Muscle layer of colon (tissue), 2 donors: Measurements from ENCODE around the gene ZFHX2.

Experiments used
- H3K27ac ChIP-seq: one replicate; pipeline ENCODE4 v1.7.0; 2013; ENCODE audit warnings: low read depth, mild to moderate bottlenecking, low read length, moderate library complexity
- H3K27me3 ChIP-seq, 2 donors: one replicate each; pipeline ENCODE4 v1.7.0; 2013; ENCODE audit warnings: low read length in 2 of 2, mild to moderate bottlenecking in 2 of 2; ENCODE audit not compliant: insufficient read depth in 2 of 2, control insufficient read depth in 1 of 2
- H3K36me3 ChIP-seq: one replicate; pipeline ENCODE4 v1.7.0; 2013; ENCODE audit warnings: mild to moderate bottlenecking, low read length; ENCODE audit not compliant: insufficient read depth
- H3K4me1 ChIP-seq: one replicate; pipeline ENCODE4 v1.7.0; 2013; ENCODE audit warnings: mild to moderate bottlenecking, low read length; ENCODE audit not compliant: insufficient read depth
- H3K4me3 ChIP-seq, 2 donors: one replicate each; pipeline ENCODE4 v1.7.0; 2013; ENCODE audit warnings: low read length in 2 of 2, low read depth in 1 of 2, mild to moderate bottlenecking in 1 of 2, moderate library complexity in 1 of 2
- H3K9ac ChIP-seq: one replicate; pipeline ENCODE4 v1.7.0; 2013; ENCODE audit warnings: low read length
- H3K9me3 ChIP-seq: one replicate; pipeline ENCODE4 v1.7.0; 2013; ENCODE audit warnings: mild to moderate bottlenecking, low read length
- donor health status: abdominal sarcoma.
- donor health status: Adenocarcinoma of cecum.

The ZFHX2 gene

GRCh38 chr14:23556700-23557440 is 5.3 kb upstream of the ZFHX2 start:
- Histone ChIP-seq H3K4me3 (peak overlapping the region; percentile 90 to 98), H3K27ac (peak overlapping the region; percentile 100), H3K36me3 (peaks cover 19% of the 10 kb centered on the region), H3K9ac (peak overlapping the region; percentile 83), H3K4me1 (peaks cover 17% of the 10 kb centered on the region), H3K27me3 (no peaks in the 10 kb centered on the region), H3K9me3 (no peaks in the 10 kb centered on the region)

DNA sequence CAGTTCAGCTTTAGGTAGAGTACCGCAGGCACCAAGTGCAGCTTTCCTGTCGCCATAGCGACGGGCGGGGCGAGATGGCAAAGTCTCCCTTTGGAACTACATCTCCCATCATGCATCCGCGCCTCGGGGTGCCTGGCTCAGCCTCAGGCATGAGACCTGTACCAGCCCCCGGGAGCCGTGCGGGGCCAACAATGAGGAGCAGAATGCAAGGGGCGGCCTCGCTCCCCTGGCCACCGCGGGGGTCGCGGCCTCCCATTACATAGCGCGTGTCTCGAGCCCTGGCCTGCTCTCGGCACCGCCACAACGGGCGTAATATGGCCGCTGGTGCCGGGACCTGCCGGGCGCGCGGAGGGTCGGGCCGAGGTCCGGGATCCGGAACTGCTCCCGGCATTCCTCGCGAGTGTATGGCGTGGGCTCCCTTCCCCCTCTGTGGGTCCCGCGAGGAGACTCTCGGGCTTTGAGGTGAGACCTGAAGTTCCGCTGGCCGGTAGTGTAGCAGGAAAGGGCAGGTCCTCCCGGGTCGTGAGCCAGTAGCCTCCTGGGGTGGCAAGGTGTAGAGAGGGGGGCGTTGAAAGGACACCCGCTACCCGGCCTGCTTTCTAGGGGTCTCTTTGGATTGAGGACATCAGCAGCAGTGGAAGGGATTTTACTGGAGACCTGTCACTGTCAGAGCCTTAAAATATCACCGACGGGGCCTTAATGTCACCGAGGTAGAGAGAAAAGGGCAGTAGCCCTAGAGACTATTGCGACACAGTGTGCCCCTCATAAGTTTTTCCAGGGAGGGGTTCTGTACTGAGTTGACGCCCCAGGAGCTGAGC is 4.5 kb upstream of the ZFHX2 start, which contains the start of gene THTPA:
Gene THTPA (plus strand): TSS at position 390 of the 818 bp plus-strand sequence. CDS start 487 bp downstream, outside the sequence.
- Histone ChIP-seq H3K4me1 (peaks cover 17% of the 10 kb centered on the region), H3K4me3 (peak within 1 kb of the TSS; percentile 90 to 98), H3K27ac (peak within 1 kb of the TSS; percentile 100), H3K9ac (peak within 1 kb of the TSS; percentile 83), H3K36me3 (peaks cover 19% of the 10 kb centered on the region), H3K27me3 (no peaks in the 10 kb centered on the region), H3K9me3 (no peaks in the 10 kb centered on the region)

GRCh38 chr14:23555533-23555881 is 3.9 kb upstream of the ZFHX2 start:
- Histone ChIP-seq H3K27me3 (no peaks in the 10 kb centered on the region), H3K4me1 (peaks cover 18% of the 10 kb centered on the region), H3K9ac (peak overlapping the region; percentile 83), H3K27ac (peak overlapping the region; percentile 100), H3K36me3 (peaks cover 19% of the 10 kb centered on the region), H3K4me3 (peak overlapping the region; percentile 90 to 98), H3K9me3 (no peaks in the 10 kb centered on the region)

GRCh38 chr14:23550812-23551265 is 726 bp downstream of the ZFHX2 start:
- Histone ChIP-seq H3K27ac (peak overlapping the region; percentile 76), H3K4me3 (peak overlapping the region; percentile 82 to 88), H3K36me3 (no peaks in the 10 kb centered on the region), H3K9ac (no peak overlapping the region), H3K4me1 (peaks cover 6% of the 10 kb centered on the region), H3K27me3 (no peaks in the 10 kb centered on the region), H3K9me3 (no peaks in the 10 kb centered on the region)

GRCh38 chr14:23550131-23550811 is 1.3 kb downstream of the ZFHX2 start:
- Histone ChIP-seq H3K9ac (no peak overlapping the region), H3K4me3 (peak overlapping the region; percentile 82 to 88), H3K27ac (no peak overlapping the region), H3K27me3 (no peaks in the 10 kb centered on the region), H3K9me3 (no peaks in the 10 kb centered on the region), H3K4me1 (peaks cover 6% of the 10 kb centered on the region), H3K36me3 (no peaks in the 10 kb centered on the region)

DNA sequence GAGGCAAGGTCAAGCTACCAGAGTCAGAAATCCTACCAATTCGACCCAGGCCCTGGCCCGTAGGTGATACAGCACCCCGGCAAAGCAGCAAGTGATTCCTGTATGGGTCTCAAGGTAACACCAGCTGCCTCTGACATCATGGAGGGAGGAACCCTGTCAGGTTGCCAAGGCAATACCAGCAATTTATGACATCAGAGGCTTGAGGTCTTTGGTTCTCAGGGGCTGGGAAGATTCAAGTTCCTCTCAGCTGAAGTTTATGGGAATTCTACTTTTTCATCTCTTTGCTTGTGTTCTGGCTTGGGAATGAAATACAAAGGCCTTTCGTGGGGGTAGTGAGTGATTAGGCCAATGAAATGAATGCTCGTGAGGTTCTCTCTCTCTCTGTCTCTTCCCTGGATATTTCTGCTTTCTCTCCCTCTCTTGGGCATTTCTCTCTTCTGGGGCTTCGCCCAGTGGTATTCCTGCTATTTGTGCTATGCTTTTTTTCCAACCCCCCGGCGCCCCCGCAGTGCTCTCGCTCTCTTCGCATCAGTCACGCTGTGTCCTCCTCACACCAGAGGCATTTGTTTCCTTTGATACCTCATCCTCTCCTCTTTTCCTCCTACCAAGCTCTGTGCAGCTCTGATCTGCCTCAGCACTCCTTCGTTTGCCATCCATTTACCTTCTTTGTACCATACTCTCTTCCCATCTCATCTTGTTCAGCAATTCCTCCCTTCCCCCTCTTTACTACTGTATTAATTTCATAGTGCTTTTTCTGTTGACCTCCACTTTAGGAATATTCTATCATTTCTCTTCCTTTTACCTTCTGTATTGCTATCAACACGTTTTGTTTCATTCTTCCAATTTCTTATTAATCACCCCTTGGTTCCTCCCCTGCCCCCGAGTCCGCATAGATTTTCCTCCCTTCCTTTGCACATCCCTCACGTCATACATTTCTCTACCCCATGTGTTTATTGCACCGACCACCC is 2.9 kb downstream of the ZFHX2 start:
- no peak overlapping the region for H3K27ac ChIP-seq
- H3K4me3 ChIP-seq, result no peak overlapping the region
- H3K27me3 ChIP-seq, result no peaks in the 10 kb centered on the region
- H3K9ac ChIP-seq, result no peak overlapping the region
- H3K9me3 ChIP-seq, result no peaks in the 10 kb centered on the region
- peaks cover 6% of the 10 kb centered on the region for H3K4me1 ChIP-seq
- no peaks in the 10 kb centered on the region for H3K36me3 ChIP-seq

DNA sequence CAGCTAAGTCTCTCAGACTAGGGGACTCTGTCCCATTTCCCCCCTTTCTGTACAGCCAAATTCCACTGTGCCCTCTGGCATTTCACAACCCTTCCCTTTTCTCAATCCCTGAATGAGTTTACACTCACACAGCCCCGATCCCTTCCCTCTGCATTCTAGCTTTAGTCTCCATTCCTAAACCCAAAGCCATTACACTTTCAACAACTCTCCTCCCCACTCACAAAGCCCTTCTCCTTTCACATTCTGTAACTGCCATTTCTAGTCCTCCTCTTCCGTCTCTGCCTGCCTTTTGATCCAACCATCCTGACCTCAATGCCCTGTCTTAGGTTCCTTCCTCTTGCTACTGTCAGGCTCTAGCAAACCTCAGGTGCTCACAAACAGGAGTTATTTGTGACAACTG is 3.6 kb downstream of the ZFHX2 start:
- H3K9ac ChIP-seq, result no peak overlapping the region

DNA sequence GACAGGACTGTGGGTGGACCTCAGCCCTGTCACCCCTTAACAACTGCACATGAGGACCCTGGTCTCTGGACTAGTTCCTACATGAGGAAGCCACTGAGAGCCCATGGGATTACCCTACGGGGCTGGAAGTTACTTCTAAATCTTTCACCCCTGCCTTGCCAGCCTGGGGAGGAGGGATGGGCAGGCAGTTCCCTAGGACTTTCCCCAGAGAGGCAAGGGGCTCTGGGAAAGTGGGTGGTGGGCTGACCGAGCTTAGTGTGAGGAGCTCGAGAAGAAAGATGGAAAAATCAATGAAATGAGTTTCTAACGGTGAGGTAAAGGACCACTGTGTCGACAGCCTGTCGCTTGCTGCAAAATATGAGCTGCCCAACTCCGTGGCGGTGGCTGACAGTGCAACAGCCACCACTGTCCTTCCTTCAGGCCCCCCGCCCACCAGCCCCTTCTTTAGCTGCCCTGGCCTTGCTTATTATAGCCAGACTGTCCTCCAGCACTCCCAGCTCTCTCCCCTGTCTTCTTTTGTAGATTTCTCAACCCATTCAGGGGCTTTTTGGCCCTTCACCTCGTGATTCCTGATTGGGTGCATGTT is 5.0 kb downstream of the ZFHX2 start:
- H3K27ac ChIP-seq, result no peak overlapping the region
- H3K9ac ChIP-seq, result no peak overlapping the region

More for the DNA sequence above, 3.6 kb downstream of the ZFHX2 start:
- H3K27me3 ChIP-seq, result no peaks in the 10 kb centered on the region
- no peak overlapping the region for H3K4me3 ChIP-seq
- H3K27ac ChIP-seq, result no peak overlapping the region
- H3K4me1 ChIP-seq, result peaks cover 6% of the 10 kb centered on the region
- H3K9me3 ChIP-seq, result no peaks in the 10 kb centered on the region
- H3K36me3 ChIP-seq, result no peaks in the 10 kb centered on the region

GRCh38 chr14:23545740-23546365 is 5.7 kb downstream of the ZFHX2 start:
- Histone ChIP-seq H3K4me1 (peaks cover 6% of the 10 kb centered on the region), H3K4me3 (no peak overlapping the region), H3K36me3 (no peaks in the 10 kb centered on the region), H3K27ac (no peak overlapping the region), H3K9ac (no peak overlapping the region), H3K27me3 (no peaks in the 10 kb centered on the region), H3K9me3 (no peaks in the 10 kb centered on the region)

More for the DNA sequence above, 5.0 kb downstream of the ZFHX2 start:
- Histone ChIP-seq H3K4me3 (no peak overlapping the region), H3K9me3 (no peaks in the 10 kb centered on the region), H3K36me3 (no peaks in the 10 kb centered on the region), H3K27me3 (no peaks in the 10 kb centered on the region), H3K4me1 (peaks cover 6% of the 10 kb centered on the region)
